ENCODE measurements around the gene CLGN.

GRCh38 chr4:140427919-140428471 is 547 bp upstream of the CLGN start:
- TF ChIP-seq CTCF (IDR thresholded peaks at IDR 0.05) (no peak), POLR2A (IDR thresholded peaks at IDR 0.05) (no peak)

Measured in right lobe of liver (tissue), 4 donors.